GM18519 (cell line): ENCODE results near the gene NR1D1.

Experiments used
- ATAC-seq: cut with Tn5 transposase; IDR thresholded peaks from one replicate; pipeline ENCODE4 v1.9.1; 2021; ENCODE audit warnings: mild to moderate bottlenecking, moderate library complexity; ENCODE audit not compliant: unreplicated experiment, low FRiP score

NR1D1 gene

GRCh38 chr17:40112191-40112711, 11.9 kb upstream of the NR1D1 start:
- no peak for ATAC-seq

GRCh38 chr17:40111221-40112128, 11.1 kb upstream of the NR1D1 start:
- no peak for ATAC-seq

DNA sequence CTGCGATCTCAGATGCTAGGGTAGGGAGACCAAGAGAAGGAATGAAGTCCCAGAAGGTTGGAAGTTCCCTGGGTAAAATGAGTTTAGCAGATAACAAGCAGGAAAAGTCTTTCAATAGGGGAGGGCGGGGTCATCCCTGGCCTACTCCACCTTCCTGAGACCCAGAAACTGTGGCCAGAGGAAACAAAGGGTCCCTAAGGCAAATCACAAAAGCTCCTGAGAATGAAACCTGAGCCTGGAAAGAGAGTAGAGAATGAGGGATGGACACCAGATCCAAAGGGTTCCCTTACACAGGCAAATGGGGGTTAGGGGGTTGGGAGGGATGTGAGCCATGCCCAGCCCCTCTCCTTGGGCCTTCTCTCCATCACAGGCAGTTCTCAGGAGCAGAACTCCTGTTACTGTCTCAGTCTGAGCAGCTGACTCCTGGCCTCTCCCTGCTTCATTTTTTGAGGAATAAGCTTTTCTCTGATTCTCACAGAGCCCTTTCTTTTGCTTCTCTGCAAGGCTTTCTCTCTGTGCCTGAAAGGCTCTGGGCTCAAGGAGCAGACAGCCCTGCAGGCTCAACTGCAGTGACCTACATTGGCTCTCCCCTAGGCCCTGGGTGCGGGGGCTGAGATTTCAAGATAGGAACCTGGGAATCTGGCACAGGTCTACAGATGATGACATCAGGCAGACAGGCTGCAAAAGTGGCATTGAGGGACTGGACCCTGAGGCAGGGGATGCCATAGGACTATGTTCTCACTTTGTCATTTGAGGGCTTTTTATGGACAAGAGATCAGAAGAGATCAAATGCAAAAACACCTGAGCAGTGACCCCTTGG, 9.8 kb upstream of the NR1D1 start:
- ATAC-seq: no peak

DNA sequence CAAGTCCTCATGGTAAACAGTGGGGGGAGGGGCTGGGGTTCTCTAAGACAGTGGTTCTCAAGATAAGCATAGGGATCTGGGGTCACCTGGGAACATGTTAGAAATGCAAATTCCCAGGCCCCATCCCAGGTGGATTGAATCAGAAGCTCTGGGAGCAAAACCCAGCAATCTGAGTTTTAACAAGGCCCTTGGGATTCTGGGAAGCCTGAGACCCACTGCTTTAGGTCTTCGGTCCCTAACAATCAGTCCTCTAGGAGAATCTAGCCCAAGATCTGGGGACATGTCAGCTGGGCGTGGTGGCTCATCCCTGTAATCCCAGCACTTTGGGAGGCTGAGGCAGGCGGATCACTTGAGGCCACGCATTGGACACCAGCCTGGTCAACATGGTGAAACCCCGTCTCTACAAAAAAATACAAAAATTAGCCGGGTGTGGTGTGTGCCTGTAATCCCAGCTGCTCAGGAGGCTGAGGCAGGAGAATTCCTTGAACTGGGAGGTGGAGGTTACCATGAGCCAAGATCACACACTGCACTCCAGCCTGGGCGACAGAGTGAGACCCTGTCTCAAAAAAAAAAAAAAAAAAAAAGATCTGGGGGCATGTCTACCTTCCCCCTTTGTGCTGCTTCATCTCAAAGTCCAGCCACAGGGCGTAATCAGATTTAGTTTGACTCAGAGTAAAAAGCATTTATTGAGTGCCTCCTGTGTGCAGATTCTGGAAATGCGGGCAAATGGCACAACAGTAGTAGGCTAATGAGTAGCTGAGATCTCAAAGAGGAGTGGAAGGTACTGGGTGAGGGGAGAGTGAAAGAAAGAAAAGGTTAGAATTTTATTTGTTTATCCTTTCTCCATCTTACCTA, 8.8 kb upstream of the NR1D1 start:
- no peak for ATAC-seq

- no peak for ATAC-seq
Measured at GRCh38 chr17:40107522-40108174, 7.3 kb upstream of the NR1D1 start.

DNA sequence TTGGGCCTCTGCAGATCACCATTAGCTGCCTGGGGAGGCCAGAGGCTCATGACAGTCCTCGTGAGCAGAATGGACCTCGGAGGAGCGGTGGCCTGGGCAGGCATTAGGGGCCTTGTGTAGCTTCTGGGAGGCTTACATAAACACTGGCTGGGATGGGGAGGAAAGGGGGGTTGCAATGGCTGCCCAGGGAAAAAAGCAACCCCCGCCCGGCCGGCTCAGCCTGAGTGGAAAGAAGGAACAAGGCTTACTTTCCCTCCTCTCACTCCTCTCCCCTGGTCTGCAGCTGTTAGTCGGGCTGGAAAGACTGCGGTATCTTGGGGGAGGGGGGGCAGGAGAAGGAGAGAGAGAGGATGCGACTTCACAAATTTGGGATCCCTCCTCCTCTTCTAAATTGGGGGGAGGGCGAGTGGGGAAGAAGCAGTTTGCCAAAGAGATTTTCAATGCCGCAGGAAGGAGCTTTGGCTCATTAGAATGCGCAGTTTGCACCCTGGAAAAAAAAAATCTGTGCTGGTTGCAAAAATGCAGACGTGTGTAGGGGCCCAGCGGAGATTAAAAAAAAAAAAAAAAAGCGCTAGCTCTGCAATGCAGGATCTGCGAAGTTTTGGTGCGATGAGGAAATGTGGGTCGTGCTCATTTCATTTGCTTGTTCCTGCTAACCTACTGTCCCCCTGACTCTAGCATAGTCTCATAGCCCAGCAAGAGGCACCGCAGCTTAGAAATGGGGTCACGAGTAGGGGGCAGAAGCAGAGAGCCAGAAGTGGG, 6.6 kb upstream of the NR1D1 start:
- no peak for ATAC-seq

- no peak for ATAC-seq
Measured at GRCh38 chr17:40105861-40106759, 5.7 kb upstream of the NR1D1 start.

GRCh38 chr17:40104594-40105486, 4.5 kb upstream of the NR1D1 start:
- no peak for ATAC-seq

- no peak for ATAC-seq
Measured at GRCh38 chr17:40103688-40104087, 3.3 kb upstream of the NR1D1 start.

DNA sequence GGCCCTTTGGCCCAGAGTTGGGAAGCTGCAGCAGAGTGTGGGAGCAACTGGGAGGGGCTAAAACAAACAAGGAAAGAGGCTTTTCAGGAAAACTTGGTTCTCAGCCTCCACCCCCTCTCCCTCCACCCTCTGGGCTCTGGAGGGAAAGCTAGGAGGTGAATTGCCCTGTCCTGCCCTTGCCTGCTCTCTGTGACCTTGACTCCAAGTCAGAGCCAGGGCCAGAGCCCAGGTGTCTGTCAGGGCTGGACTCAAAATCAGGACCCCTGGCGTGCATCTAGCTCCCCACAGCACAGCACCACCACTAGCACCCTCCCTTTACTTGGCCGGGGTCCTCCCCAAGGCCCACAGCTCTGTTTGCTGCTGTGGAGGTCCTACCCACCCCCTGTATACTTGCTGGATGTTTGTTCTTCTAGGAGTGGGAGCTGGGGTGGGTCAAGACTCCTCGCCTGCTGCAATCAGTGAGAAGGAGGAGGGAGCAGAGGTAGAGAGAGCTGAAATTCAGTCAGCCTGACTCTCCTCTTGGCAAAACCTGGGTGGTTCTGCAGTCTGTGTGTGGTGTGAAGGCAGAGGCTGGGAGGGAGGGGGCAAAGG, 2.8 kb upstream of the NR1D1 start:
- ATAC-seq: no peak

DNA sequence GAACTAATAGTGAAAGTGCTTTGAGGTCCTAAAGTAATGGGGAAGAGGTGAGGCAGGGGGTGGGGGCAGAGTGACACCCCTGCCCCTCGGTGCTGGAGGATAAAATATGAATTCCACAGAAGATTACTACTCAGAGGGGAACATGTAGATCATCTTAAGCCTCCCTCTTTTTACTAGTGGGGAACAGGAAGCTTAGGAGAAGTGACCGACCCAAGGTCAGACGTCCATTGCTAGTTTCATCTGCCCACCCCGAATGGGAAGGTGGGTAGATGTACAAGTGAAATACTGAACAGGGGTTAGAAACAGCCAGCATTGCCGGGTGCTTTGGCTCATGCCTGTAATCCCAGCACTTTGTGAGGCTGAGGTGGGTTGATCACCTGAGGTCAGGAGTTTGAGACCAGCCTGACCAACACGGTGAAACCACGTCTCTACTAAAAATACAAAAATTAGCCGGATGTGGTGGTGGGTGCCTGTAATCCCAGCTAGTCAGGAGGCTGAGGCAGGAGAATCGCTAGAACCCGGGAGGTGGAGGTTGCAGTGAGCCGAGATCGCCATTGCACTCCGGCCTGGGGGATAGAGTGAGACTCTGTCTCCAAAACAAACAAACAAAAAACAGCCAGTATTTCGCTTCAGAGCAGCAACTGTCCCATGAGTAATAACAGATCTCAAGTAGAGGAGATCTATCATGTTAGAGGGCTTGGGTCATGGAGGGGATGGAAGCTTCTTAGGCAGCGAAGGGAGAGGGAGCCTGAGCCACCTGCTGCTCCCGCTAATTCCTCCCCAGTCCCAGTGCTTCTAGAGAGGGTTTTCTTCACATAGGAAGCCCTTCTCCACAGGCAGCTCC, 1.2 kb upstream of the NR1D1 start:
- no peak for ATAC-seq

GRCh38 chr17:40100669-40101366, 429 bp upstream of the NR1D1 start:
- no peak for ATAC-seq

- ATAC-seq: no peak
Measured at GRCh38 chr17:40099619-40100418, 570 bp downstream of the NR1D1 start.

GRCh38 chr17:40098846-40099618, 1.4 kb downstream of the NR1D1 start:
- peak; percentile 35 for ATAC-seq
